K562 (cell line): ENCODE measurements around the gene BAMBI. TPM values are rescaled to one million over a fixed set of nuclear protein-coding genes. Genes with fewer than 3 reads are reported as not detected.

Experiments
- ATAC-seq: fragments of 200-7000 bp; cut with Tn5 transposase; 3 replicates; pipeline ENCODE4 v1.9.1; 2020; ENCODE audit warnings: moderate library complexity
- Bru-seq: library from RNA; stranded (reverse); fragments of 400-500 nt; gene quantifications from one replicate; lab custom pipeline; 2021; lab: Mats Ljungman, UMichigan
- BruChase-seq, 2 experiments: library from RNA; stranded (reverse); fragments of 400-500 nt; gene quantifications; one replicate each; lab custom pipeline; 2021; lab: Mats Ljungman, UMichigan
- BruUV-seq: library from RNA; stranded (reverse); fragments of 400-500 nt; replicated peaks from 2 replicates; lab custom pipeline; 2021; lab: Mats Ljungman, UMichigan
- CTCF ChIA-PET: fragments of 300-600 bp; formaldehyde crosslinking; extraction: SDS; loops from one replicate; lab custom pipeline; 2021; ENCODE audit warnings: low intra/inter-chr PET ratio; lab: Yijun Ruan, JAX
- POLR2A ChIA-PET: fragments of 300-600, 350-650 bp; sonication (Branson Sonifier 250); formaldehyde crosslinking; extraction: SDS; loops from one replicate; lab custom pipeline; 2021; ENCODE audit warnings: antibody characterized with exemption, inconsistent platforms; lab: Yijun Ruan, JAX
- DNase-seq, 4 experiments: peaks; one replicate each; pipeline versions ENCODE4 v3.0.0 to v3.0.0-alpha.2; 2011 to 2018; ENCODE audit warnings: low spot score in 3 of 4, mixed read lengths in 3 of 4; ENCODE audit errors: extremely low read depth in 1 of 4
- FAIRE-seq: peaks from 2 replicates; lab custom pipeline; 2011; peaks lifted over from hg19 to GRCh38; lab: Jason Lieb, UNC
- H2AFZ ChIP-seq: 2 replicates; pipeline ENCODE4 v1.6.0; 2011; ENCODE audit warnings: low read depth, low read length, control low read depth, inconsistent platforms
- H3K27ac ChIP-seq: fragments of 200-600 bp; 3 replicates; pipeline ENCODE4 v1.8.0; 2011; ENCODE audit warnings: low read depth, mild to moderate bottlenecking, control low read depth, inconsistent platforms, low read length, moderate library complexity, mixed read lengths; ENCODE audit errors: extremely low read depth
- H3K27me3 ChIP-seq, 2 experiments: fragments of 300-600 bp in 1 of 2; 2 replicates in 1 of 2; 3 replicates in 1 of 2; pipeline versions ENCODE4 v1.6.0 to v1.8.0; 2011; ENCODE audit warnings: inconsistent platforms in 2 of 2, low read length in 2 of 2, mild to moderate bottlenecking in 1 of 2, mixed read lengths in 1 of 2, moderate library complexity in 1 of 2; ENCODE audit not compliant: control insufficient read depth in 2 of 2, insufficient read depth in 2 of 2
- H3K36me3 ChIP-seq: fragments of 300-600 bp; 3 replicates; pipeline ENCODE4 v1.8.0; 2011; ENCODE audit warnings: mild to moderate bottlenecking, low read length, inconsistent platforms; ENCODE audit not compliant: control insufficient read depth, insufficient read depth
- H3K4me1 ChIP-seq, 2 experiments: fragments of 200-600 bp in 1 of 2; replicated peaks in 1 of 2; 2 replicates in 1 of 2; 3 replicates in 1 of 2; pipeline versions ENCODE4 v1.5.1 to v1.8.0; 2011; ENCODE audit warnings: inconsistent platforms in 2 of 2, low read length in 2 of 2, mild to moderate bottlenecking in 1 of 2, mixed read lengths in 1 of 2, moderate library complexity in 1 of 2; ENCODE audit not compliant: control insufficient read depth in 2 of 2, insufficient read depth in 2 of 2
- H3K4me2 ChIP-seq: 2 replicates; pipeline ENCODE4 v1.6.1; 2011; ENCODE audit warnings: low read length, control low read depth, inconsistent platforms, mixed read lengths; ENCODE audit not compliant: insufficient read depth
- H3K4me3 ChIP-seq: fragments of 200-600 bp; sonication (generic), shearing (Covaris generic); 2 replicates; pipeline ENCODE4 v1.5.1; 2016; ENCODE audit warnings: control low read depth, inconsistent platforms
- H3K79me2 ChIP-seq: fragments of 200-600 bp; 3 replicates; pipeline ENCODE4 v1.8.0; 2011; ENCODE audit warnings: low read length, inconsistent platforms; ENCODE audit not compliant: control insufficient read depth, insufficient read depth
- H3K9ac ChIP-seq, 2 experiments: 2 replicates each; pipeline versions ENCODE4 v1.6.0 to v1.6.1; 2011; ENCODE audit warnings: low read depth in 2 of 2, low read length in 2 of 2, control low read depth in 1 of 2, inconsistent platforms in 1 of 2, mild to moderate bottlenecking in 1 of 2, mixed read lengths in 1 of 2; ENCODE audit not compliant: insufficient read depth in 1 of 2
- H3K9me1 ChIP-seq: one replicate; pipeline ENCODE4 v1.6.0; 2011; ENCODE audit warnings: inconsistent platforms, mild to moderate bottlenecking, low read length, moderate library complexity; ENCODE audit not compliant: control insufficient read depth, insufficient read depth
- H3K9me3 ChIP-seq: replicated peaks from 2 replicates; pipeline ENCODE4 v1.5.1; 2011; ENCODE audit warnings: low read depth, low read length, inconsistent platforms; ENCODE audit not compliant: control insufficient read depth, insufficient read depth
- H4K20me1 ChIP-seq: replicated peaks from 2 replicates; pipeline ENCODE4 v1.6.1; 2011; ENCODE audit warnings: low read length, inconsistent platforms, mixed read lengths; ENCODE audit not compliant: control insufficient read depth, insufficient read depth
- HDAC8 ChIP-seq: fragments of 450-650 bp; IDR thresholded peaks from 2 replicates; pipeline ENCODE4 v1.6.1; 2016; ENCODE audit warnings: mild to moderate bottlenecking, missing genetic modification characterization, moderate library complexity, missing compliant biosample characterization
- XRCC5 ChIP-seq: fragments of 200-400 bp; formaldehyde crosslinking; IDR thresholded peaks from 2 replicates; pipeline ENCODE4 v1.6.1; 2017; ENCODE audit warnings: low read depth, mild to moderate bottlenecking, low read length
- ZBED1 ChIP-seq: IDR thresholded peaks from 2 replicates; pipeline ENCODE4 v1.6.1; 2014
- ZNF551 ChIP-seq: fragments of 250-450 bp; sonication (Bioruptor Pico); IDR thresholded peaks from 2 replicates; pipeline ENCODE4 v1.5.0; 2021; ENCODE audit warnings: mild to moderate bottlenecking, moderate library complexity
- WGBS: fragments of 100-300 bp; shearing (Covaris generic); methylation state at CpG from one replicate; pipeline ENCODE4 v1.1.6; 2016; ENCODE audit warnings: low coverage, mixed read lengths; ENCODE audit not compliant: insufficient coverage; ENCODE audit errors: missing lambda C conversion rate; 5-methylcytosine and 5-hydroxymethylcytosine counted together
- in situ Hi-C: fragments of 300-500 bp; cut with MboI; formaldehyde crosslinking; loops from 4 replicates; pipeline ENCODE4 v1.15.0; 2018; ENCODE audit warnings: inconsistent platforms, mixed read lengths
- intact Hi-C: fragments of 100-400 bp; cut with micrococcal nuclease; formaldehyde crosslinking; loops from 2 replicates; pipeline ENCODE4 v1.14.2; 2022
- long read RNA-seq, 3 experiments: library from polyadenylated mRNA in 2 of 3; library from RNA in 1 of 3; unstranded in 2 of 3; stranded (forward) in 1 of 3; transcript quantifications; one replicate each; pipeline ENCODE4 v2.0.0, GENCODE V29; 2019 to 2022
- polyA minus RNA-seq, 3 experiments: library from RNA; depleted of rRNA, polyadenylated mRNA; stranded (reverse); fragments of >200 nt; gene quantifications; 2 replicates each; pipeline ENCODE4 v1.2.3, GENCODE V29; 2011
- polyA plus RNA-seq, 8 experiments: library from polyadenylated mRNA; depleted of rRNA in 4 of 8; stranded (reverse) in 5 of 8; unstranded in 3 of 8; fragments of >200 nt; fragmentation: Nextera tagmentation in 2 of 8; fragmentation: Illumina TruSeq in 1 of 8; extraction: Ambion mirVana in 2 of 8; extraction: Trizol in 1 of 8; gene quantifications; 2 replicates each; pipeline versions ENCODE4 v1.2.1 to v1.2.3, GENCODE V29; 2011 to 2014; ENCODE audit warnings: inconsistent platforms in 1 of 8, missing spikeins in 1 of 8
- total RNA-seq, 7 experiments: library from RNA; depleted of rRNA in 6 of 7; stranded (reverse); fragments of >200 nt in 6 of 7; fragmentation: Illumina TruSeq in 2 of 7; extraction: Trizol in 2 of 7; gene quantifications; 2 replicates each; pipeline versions ENCODE4 v1.2.1 to v1.2.3, GENCODE V29; 2011 to 2021; ENCODE audit warnings: low replicate concordance in 1 of 7
- TF ChIP-seq, protein P1 (sequence below): fragments of 250-450 bp; sonication (Bioruptor Pico); IDR thresholded peaks from 2 replicates; pipeline ENCODE4 v1.4.0; 2020
- TF ChIP-seq, protein P2 (sequence below), 2 experiments: fragments of 250-450 bp in 1 of 2; fragments of 450-650 bp in 1 of 2; sonication (Bioruptor Pico) in 1 of 2; IDR thresholded peaks; 2 replicates each; pipeline versions ENCODE4 v1.6.1 to v1.8.0; 2016 to 2021; ENCODE audit warnings: mild to moderate bottlenecking in 2 of 2, moderate library complexity in 2 of 2, missing compliant biosample characterization in 1 of 2, missing genetic modification characterization in 1 of 2

Gene BAMBI, protein sequence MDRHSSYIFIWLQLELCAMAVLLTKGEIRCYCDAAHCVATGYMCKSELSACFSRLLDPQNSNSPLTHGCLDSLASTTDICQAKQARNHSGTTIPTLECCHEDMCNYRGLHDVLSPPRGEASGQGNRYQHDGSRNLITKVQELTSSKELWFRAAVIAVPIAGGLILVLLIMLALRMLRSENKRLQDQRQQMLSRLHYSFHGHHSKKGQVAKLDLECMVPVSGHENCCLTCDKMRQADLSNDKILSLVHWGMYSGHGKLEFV
- total RNA-seq (2011; cell fraction: chromatin; rRNA removed; ENCODE audit: low replicate concordance): 24.8 and 28.2 TPM in 2 replicates
- total RNA-seq (2011; cell fraction: nucleolus; rRNA removed): 17.6 and 25.8 TPM in 2 replicates
- total RNA-seq (2011; cell fraction: nucleoplasm; rRNA removed): 17.6 and 19.4 TPM in 2 replicates
- total RNA-seq (2014; rRNA removed) (21.8 TPM in 2 replicates), total RNA-seq (2014; rRNA removed; fragmentation: Illumina TruSeq; extraction: Trizol) (13.5 and 14.8 TPM in 2 replicates), total RNA-seq (2015; rRNA removed; fragmentation: Illumina TruSeq; extraction: Trizol) (18.9 and 19.2 TPM in 2 replicates), total RNA-seq (2021) (18.7 and 20.1 TPM in 2 replicates), polyA plus RNA-seq (2011; rRNA removed) (7.2 and 7.7 TPM in 2 replicates), polyA plus RNA-seq (2014; fragmentation: Illumina TruSeq; extraction: Trizol) (10.9 and 11.6 TPM in 2 replicates), polyA plus RNA-seq (2014; fragmentation: Nextera tagmentation; extraction: Ambion mirVana) (1 to 10 TPM; 2.0 to 2.9 TPM), polyA plus RNA-seq (2014; rRNA removed) (13.2 and 13.6 TPM in 2 replicates), polyA minus RNA-seq (2011; rRNA and poly(A)+ RNA removed) (6.0 and 6.4 TPM in 2 replicates), Bru-seq, nascent RNA (percentile 96 among the genes with signal in this experiment), BruChase-seq, experiment 1, labeled RNA remaining after a 2-hour chase (percentile 71 among the genes with signal in this experiment), BruChase-seq, experiment 2, labeled RNA remaining after a 6-hour chase (percentile 69 among the genes with signal in this experiment)
- polyA plus RNA-seq (2011; cell fraction: cytosol; rRNA removed): 6.9 and 11.4 TPM in 2 replicates
- 21.3 and 26.7 TPM in 2 replicates for polyA plus RNA-seq (2011; cell fraction: nucleus; rRNA removed)
- 13.5 and 15.2 TPM in 2 replicates for polyA plus RNA-seq (2012)
- polyA minus RNA-seq (2011; cell fraction: cytosol; rRNA and poly(A)+ RNA removed): 4.6 and 6.2 TPM in 2 replicates
- polyA minus RNA-seq (2011; cell fraction: nucleus; rRNA and poly(A)+ RNA removed): 9.3 and 13.3 TPM in 2 replicates
- long read RNA-seq, experiment 1, transcript BAMBI-201 (3 exons, 1,877 nt): major isoform, 76 of 87 reads
- long read RNA-seq, experiment 1, partial matches to known transcripts: 8 of 87 reads
- long read RNA-seq, experiment 1, other reads (novel, unspliced or antisense): 2 of 87 reads
- long read RNA-seq, experiment 2, transcript BAMBI-201 (3 exons, 1,877 nt): major isoform, 7 of 10 reads
- long read RNA-seq, experiment 2, partial matches to known transcripts: 2 of 10 reads
- long read RNA-seq, experiment 2, other reads (novel, unspliced or antisense): 0 of 10 reads
- long read RNA-seq, experiment 3, transcript BAMBI-201 (3 exons, 1,877 nt): major isoform, 25 of 27 reads
- long read RNA-seq, experiment 3, partial matches to known transcripts: 1 of 27 reads
- long read RNA-seq, experiment 3, other reads (novel, unspliced or antisense): 1 of 27 reads

DNA sequence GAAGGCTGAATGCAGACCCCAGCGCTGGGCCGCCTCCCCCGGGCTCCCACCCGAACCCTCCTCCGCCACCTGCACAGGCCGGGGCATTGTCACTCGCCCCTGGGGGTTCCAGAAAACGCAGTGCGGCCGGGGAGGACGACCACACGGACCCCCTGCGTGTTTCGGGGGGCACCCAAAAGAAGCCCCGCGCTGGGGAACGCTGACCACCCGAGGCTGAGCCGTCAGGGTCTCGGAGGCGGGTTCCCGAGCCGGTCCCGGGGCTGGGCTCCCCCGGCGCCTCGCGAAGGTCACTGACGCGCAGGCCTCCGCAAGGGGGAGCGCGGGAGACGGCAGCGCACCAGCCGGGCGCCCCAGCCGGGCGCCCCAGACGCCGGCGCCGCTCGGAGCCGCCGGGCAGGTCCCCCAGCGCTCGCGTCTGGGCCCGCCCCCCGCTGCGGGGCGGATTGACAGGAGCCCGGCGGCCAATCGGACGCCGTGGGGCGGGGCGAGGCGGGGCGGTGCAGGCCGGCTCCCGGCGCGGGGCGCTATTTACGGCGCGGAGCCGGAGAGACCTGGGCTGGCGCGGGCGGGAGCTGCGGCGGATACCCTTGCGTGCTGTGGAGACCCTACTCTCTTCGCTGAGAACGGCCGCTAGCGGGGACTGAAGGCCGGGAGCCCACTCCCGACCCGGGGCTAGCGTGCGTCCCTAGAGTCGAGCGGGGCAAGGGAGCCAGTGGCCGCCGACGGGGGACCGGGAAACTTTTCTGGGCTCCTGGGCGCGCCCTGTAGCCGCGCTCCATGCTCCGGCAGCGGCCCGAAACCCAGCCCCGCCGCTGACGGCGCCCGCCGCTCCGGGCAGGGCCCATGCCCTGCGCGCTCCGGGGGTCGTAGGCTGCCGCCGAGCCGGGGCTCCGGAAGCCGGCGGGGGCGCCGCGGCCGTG is at the start of gene BAMBI:
Gene BAMBI, plus strand, starts transcription at position 554 of the 920 bp plus-strand sequence. CDS start 377 bp downstream, outside the sequence.
- POLR2A ChIA-PET: interaction anchor here (0.6 to 0.9 kb wide), 6 partner anchors 10 to 836 kb away, joined by 3 read pairs; no protein-coding TSS in a partner anchor
- H4K20me1 ChIP-seq: peaks cover 33% of the 10 kb centered on the region
- TF ChIP-seq ZNF551 (CRISPR knock-in tag) (no peak), XRCC5 (0 out of 2 replicates have a peak, but pooled peaks have one; percentile 31), ZBED1 (no peak), HDAC8 (no peak)
- TF ChIP-seq, protein P1, sequence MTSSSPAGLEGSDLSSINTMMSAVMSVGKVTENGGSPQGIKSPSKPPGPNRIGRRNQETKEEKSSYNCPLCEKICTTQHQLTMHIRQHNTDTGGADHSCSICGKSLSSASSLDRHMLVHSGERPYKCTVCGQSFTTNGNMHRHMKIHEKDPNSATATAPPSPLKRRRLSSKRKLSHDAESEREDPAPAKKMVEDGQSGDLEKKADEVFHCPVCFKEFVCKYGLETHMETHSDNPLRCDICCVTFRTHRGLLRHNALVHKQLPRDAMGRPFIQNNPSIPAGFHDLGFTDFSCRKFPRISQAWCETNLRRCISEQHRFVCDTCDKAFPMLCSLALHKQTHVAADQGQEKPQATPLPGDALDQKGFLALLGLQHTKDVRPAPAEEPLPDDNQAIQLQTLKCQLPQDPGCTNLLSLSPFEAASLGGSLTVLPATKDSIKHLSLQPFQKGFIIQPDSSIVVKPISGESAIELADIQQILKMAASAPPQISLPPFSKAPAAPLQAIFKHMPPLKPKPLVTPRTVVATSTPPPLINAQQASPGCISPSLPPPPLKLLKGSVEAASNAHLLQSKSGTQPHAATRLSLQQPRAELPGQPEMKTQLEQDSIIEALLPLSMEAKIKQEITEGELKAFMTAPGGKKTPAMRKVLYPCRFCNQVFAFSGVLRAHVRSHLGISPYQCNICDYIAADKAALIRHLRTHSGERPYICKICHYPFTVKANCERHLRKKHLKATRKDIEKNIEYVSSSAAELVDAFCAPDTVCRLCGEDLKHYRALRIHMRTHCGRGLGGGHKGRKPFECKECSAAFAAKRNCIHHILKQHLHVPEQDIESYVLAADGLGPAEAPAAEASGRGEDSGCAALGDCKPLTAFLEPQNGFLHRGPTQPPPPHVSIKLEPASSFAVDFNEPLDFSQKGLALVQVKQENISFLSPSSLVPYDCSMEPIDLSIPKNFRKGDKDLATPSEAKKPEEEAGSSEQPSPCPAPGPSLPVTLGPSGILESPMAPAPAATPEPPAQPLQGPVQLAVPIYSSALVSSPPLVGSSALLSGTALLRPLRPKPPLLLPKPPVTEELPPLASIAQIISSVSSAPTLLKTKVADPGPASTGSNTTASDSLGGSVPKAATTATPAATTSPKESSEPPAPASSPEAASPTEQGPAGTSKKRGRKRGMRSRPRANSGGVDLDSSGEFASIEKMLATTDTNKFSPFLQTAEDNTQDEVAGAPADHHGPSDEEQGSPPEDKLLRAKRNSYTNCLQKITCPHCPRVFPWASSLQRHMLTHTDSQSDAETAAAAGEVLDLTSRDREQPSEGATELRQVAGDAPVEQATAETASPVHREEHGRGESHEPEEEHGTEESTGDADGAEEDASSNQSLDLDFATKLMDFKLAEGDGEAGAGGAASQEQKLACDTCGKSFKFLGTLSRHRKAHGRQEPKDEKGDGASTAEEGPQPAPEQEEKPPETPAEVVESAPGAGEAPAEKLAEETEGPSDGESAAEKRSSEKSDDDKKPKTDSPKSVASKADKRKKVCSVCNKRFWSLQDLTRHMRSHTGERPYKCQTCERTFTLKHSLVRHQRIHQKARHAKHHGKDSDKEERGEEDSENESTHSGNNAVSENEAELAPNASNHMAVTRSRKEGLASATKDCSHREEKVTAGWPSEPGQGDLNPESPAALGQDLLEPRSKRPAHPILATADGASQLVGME (CRISPR knock-in tag): no peak
- TF ChIP-seq, protein P2, sequence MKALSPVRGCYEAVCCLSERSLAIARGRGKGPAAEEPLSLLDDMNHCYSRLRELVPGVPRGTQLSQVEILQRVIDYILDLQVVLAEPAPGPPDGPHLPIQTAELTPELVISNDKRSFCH (CRISPR knock-in tag; IDR thresholded peaks at IDR 0.05): no peak
- TF ChIP-seq, protein P2 (tag; IDR thresholded peaks at IDR 0.05): no peak

More for the DNA sequence above, at the start of gene BAMBI:
- peaks cover 49% of the 10 kb centered on the region for H3K79me2 ChIP-seq
- no TSS peak for BruUV-seq
- FAIRE-seq (no peak), DNase-seq (peak; percentile 93 to 95 (median 94)), ATAC-seq (peak; percentile 93)
- peaks cover 24 to 30% of the 10 kb centered on the region in 2 experiments for H3K4me1 ChIP-seq
- H3K4me3 ChIP-seq: peak within 1 kb of the TSS; percentile 78
- H3K27ac ChIP-seq: peak within 1 kb of the TSS; percentile 64
- H3K36me3 ChIP-seq: peaks cover 16% of the 10 kb centered on the region; the same call in 2 of the 3 replicates
- H3K9ac ChIP-seq: peak within 1 kb of the TSS; percentile 72 to 95
- no peaks in the 10 kb centered on the region for H3K9me1 ChIP-seq
- H3K9me3 ChIP-seq: no peaks in the 10 kb centered on the region
- H3K27me3 ChIP-seq: no peaks in the 10 kb centered on the region
- 3% methylated on average over 76 of the region's 120 CpGs for WGBS
- intact Hi-C loops (loop anchor here (2.0 to 5.0 kb wide), 4 partner anchors 130 to 454 kb away; no protein-coding TSS in a partner anchor), in situ Hi-C loops (loop anchor here (10.0 kb wide), 1 partner anchor 198 kb away; no protein-coding TSS in a partner anchor)
- peak within 1 kb of the TSS; percentile 95 for H3K4me2 ChIP-seq
- CTCF ChIA-PET: interaction anchor here (0.6 to 1.1 kb wide), 5 partner anchors 57 to 453 kb away, joined by 3 to 8 read pairs (median 3); no protein-coding TSS in a partner anchor
- H2AFZ ChIP-seq: peak within 1 kb of the TSS; percentile 95
